HepG2 (cell line): Measurements from ENCODE around the gene ZNF765. TPM values are rescaled to one million over a fixed set of nuclear protein-coding genes. Genes with fewer than 3 reads are reported as not detected.

Source experiments
- HNRNPLL ChIP-seq: fragments of 200-400 bp; formaldehyde crosslinking; IDR thresholded peaks from 2 replicates; pipeline ENCODE4 v1.6.1; 2017; ENCODE audit warnings: mild to moderate bottlenecking, low read depth, low read length; ENCODE audit not compliant: poor library complexity, severe bottlenecking
- HOXA5 ChIP-seq: sonication (generic); formaldehyde crosslinking; IDR thresholded peaks from 2 replicates; pipeline ENCODE4 v1.4.0; 2020; ENCODE audit warnings: missing genetic modification reagents
- KLF15 ChIP-seq: sonication (generic); formaldehyde crosslinking; IDR thresholded peaks from 2 replicates; pipeline ENCODE4 v1.8.1; 2023; ENCODE audit warnings: borderline replicate concordance, mild to moderate bottlenecking, inconsistent platforms, missing genetic modification reagents, mixed read lengths
- NCOR1 ChIP-seq: fragments of 200-600 bp; sonication (generic); IDR thresholded peaks from 2 replicates; pipeline ENCODE4 v1.7.0; 2017; ENCODE audit warnings: antibody characterized with exemption, low read length, borderline replicate concordance
- STAG1 ChIP-seq: sonication (generic); formaldehyde crosslinking; IDR thresholded peaks from 2 replicates; pipeline ENCODE4 v1.4.0; 2020; ENCODE audit warnings: missing genetic modification reagents
- TRIM22 ChIP-seq: fragments of 450-650 bp; IDR thresholded peaks from 2 replicates; pipeline ENCODE4 v1.6.1; 2017
- U2AF2 ChIP-seq: fragments of 200-400 bp; formaldehyde crosslinking; IDR thresholded peaks from 2 replicates; pipeline ENCODE4 v1.6.1; 2017; ENCODE audit warnings: low read depth, mild to moderate bottlenecking, low read length
- ZFP36 ChIP-seq: fragments of 150-350 bp; IDR thresholded peaks from 2 replicates; pipeline ENCODE4 v1.6.1; 2018; ENCODE audit warnings: borderline replicate concordance, low read length, low read depth; ENCODE audit not compliant: partially characterized antibody
- ZNF441 ChIP-seq: sonication (generic); formaldehyde crosslinking; IDR thresholded peaks from 2 replicates; pipeline ENCODE4 v1.7.0; 2021; ENCODE audit warnings: missing genetic modification reagents, borderline replicate concordance
- ZNF75D ChIP-seq: sonication (generic); formaldehyde crosslinking; IDR thresholded peaks from 2 replicates; pipeline ENCODE4 v1.8.1; 2023; ENCODE audit warnings: missing genetic modification reagents, mild to moderate bottlenecking, borderline replicate concordance
- ZNF790 ChIP-seq: sonication (generic); formaldehyde crosslinking; IDR thresholded peaks from 2 replicates; pipeline ENCODE4 v1.8.0; 2022; ENCODE audit warnings: missing genetic modification reagents, mild to moderate bottlenecking, borderline replicate concordance
- polyA plus RNA-seq, 8 experiments: library from polyadenylated mRNA; depleted of rRNA in 3 of 8; stranded (reverse) in 7 of 8; unstranded in 1 of 8; fragments of >200 nt; fragmentation: Illumina TruSeq in 4 of 8; extraction: Trizol in 4 of 8; gene quantifications; 2 replicates each; pipeline versions ENCODE4 v1.2.1 to v1.2.3, GENCODE V29; 2011 to 2016; ENCODE audit warnings: low read depth in 4 of 8, missing spikeins in 1 of 8, mixed read lengths in 1 of 8; ENCODE audit not compliant: insufficient read depth in 1 of 8
- total RNA-seq, 5 experiments: library from RNA; depleted of rRNA; stranded (reverse); fragments of >200 nt; fragmentation: Illumina TruSeq; extraction: Trizol; gene quantifications; 2 replicates each; pipeline ENCODE4 v1.2.3, GENCODE V29; 2016; ENCODE audit warnings: low read depth in 1 of 5
- TF ChIP-seq, protein P1 (sequence below): sonication (generic); formaldehyde crosslinking; IDR thresholded peaks from 2 replicates; pipeline ENCODE4 v1.5.0; 2020; ENCODE audit warnings: mild to moderate bottlenecking, missing genetic modification reagents, borderline replicate concordance
- TF ChIP-seq, protein P2 (sequence below): IDR thresholded peaks from 2 replicates; pipeline ENCODE4 v1.6.1; 2016; ENCODE audit warnings: missing compliant biosample characterization, missing genetic modification reagents, borderline replicate concordance
- TF ChIP-seq, protein P3 (sequence below): sonication (generic); formaldehyde crosslinking; IDR thresholded peaks from 2 replicates; pipeline ENCODE4 v1.8.1; 2022; ENCODE audit warnings: mild to moderate bottlenecking, missing genetic modification reagents

ZNF765 gene
- total and polyA plus RNA-seq, 2 of the 13 experiments (the other 11 are each of a cell fraction or from before 2014, with no cell fraction given) = 5.0 to 14.5 TPM

DNA sequence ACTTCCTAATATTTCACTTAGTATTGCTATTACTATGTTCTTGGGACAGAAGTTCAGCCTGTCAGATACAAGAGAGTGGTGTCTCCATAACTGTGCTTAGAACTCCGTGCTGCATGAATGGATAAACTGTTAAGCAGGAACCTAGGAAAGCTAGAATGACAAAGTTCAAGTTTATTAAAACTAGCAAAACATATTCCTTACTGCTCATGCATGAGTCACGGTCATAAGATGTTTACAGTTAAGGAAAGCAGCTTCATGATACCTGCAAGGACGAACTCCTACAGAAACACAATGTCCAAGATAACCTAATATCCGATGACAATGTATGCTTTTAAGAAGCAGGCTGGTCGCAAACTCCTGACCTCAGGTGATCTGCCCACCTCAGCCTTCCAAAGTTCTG, 6.0 kb upstream of the ZNF765 start (continued):
- TF ChIP-seq, protein P1, sequence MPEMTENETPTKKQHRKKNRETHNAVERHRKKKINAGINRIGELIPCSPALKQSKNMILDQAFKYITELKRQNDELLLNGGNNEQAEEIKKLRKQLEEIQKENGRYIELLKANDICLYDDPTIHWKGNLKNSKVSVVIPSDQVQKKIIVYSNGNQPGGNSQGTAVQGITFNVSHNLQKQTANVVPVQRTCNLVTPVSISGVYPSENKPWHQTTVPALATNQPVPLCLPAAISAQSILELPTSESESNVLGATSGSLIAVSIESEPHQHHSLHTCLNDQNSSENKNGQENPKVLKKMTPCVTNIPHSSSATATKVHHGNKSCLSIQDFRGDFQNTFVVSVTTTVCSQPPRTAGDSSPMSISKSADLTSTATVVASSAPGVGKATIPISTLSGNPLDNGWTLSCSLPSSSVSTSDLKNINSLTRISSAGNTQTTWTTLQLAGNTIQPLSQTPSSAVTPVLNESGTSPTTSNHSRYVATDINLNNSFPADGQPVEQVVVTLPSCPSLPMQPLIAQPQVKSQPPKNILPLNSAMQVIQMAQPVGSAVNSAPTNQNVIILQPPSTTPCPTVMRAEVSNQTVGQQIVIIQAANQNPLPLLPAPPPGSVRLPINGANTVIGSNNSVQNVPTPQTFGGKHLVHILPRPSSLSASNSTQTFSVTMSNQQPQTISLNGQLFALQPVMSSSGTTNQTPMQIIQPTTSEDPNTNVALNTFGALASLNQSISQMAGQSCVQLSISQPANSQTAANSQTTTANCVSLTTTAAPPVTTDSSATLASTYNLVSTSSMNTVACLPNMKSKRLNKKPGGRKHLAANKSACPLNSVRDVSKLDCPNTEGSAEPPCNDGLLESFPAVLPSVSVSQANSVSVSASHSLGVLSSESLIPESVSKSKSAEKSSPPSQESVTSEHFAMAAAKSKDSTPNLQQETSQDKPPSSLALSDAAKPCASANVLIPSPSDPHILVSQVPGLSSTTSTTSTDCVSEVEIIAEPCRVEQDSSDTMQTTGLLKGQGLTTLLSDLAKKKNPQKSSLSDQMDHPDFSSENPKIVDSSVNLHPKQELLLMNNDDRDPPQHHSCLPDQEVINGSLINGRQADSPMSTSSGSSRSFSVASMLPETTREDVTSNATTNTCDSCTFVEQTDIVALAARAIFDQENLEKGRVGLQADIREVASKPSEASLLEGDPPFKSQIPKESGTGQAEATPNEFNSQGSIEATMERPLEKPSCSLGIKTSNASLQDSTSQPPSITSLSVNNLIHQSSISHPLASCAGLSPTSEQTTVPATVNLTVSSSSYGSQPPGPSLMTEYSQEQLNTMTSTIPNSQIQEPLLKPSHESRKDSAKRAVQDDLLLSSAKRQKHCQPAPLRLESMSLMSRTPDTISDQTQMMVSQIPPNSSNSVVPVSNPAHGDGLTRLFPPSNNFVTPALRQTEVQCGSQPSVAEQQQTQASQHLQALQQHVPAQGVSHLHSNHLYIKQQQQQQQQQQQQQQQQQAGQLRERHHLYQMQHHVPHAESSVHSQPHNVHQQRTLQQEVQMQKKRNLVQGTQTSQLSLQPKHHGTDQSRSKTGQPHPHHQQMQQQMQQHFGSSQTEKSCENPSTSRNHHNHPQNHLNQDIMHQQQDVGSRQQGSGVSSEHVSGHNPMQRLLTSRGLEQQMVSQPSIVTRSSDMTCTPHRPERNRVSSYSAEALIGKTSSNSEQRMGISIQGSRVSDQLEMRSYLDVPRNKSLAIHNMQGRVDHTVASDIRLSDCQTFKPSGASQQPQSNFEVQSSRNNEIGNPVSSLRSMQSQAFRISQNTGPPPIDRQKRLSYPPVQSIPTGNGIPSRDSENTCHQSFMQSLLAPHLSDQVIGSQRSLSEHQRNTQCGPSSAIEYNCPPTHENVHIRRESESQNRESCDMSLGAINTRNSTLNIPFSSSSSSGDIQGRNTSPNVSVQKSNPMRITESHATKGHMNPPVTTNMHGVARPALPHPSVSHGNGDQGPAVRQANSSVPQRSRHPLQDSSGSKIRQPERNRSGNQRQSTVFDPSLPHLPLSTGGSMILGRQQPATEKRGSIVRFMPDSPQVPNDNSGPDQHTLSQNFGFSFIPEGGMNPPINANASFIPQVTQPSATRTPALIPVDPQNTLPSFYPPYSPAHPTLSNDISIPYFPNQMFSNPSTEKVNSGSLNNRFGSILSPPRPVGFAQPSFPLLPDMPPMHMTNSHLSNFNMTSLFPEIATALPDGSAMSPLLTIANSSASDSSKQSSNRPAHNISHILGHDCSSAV = no peak
- TF ChIP-seq TRIM22 (no peak), STAG1 (CRISPR knock-in tag) (no peak), HOXA5 (CRISPR knock-in tag) (no peak), ZNF441 (CRISPR knock-in tag) (no peak), KLF15 (CRISPR knock-in tag) (no peak), ZFP36 (no peak), ZNF790 (CRISPR knock-in tag) (no peak), NCOR1 (no peak), ZNF75D (no peak), U2AF2 (no peak), HNRNPLL (no peak)
- TF ChIP-seq, protein P2, sequence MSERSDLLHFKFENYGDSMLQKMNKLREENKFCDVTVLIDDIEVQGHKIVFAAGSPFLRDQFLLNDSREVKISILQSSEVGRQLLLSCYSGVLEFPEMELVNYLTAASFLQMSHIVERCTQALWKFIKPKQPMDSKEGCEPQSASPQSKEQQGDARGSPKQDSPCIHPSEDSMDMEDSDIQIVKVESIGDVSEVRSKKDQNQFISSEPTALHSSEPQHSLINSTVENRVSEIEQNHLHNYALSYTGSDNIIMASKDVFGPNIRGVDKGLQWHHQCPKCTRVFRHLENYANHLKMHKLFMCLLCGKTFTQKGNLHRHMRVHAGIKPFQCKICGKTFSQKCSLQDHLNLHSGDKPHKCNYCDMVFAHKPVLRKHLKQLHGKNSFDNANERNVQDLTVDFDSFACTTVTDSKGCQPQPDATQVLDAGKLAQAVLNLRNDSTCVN (CRISPR knock-in tag) = no peak
- TF ChIP-seq, protein P3, sequence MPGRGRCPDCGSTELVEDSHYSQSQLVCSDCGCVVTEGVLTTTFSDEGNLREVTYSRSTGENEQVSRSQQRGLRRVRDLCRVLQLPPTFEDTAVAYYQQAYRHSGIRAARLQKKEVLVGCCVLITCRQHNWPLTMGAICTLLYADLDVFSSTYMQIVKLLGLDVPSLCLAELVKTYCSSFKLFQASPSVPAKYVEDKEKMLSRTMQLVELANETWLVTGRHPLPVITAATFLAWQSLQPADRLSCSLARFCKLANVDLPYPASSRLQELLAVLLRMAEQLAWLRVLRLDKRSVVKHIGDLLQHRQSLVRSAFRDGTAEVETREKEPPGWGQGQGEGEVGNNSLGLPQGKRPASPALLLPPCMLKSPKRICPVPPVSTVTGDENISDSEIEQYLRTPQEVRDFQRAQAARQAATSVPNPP = no peak
- TF ChIP-seq, all 625 proteins: peak for 0
